ENCODE measurements around the gene MPPE1.
"Not testable (repeated sequence)": the region's sequence is repeated elsewhere in the genome, so short reads cannot be mapped to it uniquely, and the experiment has no call there.

MPPE1 gene

DNA sequence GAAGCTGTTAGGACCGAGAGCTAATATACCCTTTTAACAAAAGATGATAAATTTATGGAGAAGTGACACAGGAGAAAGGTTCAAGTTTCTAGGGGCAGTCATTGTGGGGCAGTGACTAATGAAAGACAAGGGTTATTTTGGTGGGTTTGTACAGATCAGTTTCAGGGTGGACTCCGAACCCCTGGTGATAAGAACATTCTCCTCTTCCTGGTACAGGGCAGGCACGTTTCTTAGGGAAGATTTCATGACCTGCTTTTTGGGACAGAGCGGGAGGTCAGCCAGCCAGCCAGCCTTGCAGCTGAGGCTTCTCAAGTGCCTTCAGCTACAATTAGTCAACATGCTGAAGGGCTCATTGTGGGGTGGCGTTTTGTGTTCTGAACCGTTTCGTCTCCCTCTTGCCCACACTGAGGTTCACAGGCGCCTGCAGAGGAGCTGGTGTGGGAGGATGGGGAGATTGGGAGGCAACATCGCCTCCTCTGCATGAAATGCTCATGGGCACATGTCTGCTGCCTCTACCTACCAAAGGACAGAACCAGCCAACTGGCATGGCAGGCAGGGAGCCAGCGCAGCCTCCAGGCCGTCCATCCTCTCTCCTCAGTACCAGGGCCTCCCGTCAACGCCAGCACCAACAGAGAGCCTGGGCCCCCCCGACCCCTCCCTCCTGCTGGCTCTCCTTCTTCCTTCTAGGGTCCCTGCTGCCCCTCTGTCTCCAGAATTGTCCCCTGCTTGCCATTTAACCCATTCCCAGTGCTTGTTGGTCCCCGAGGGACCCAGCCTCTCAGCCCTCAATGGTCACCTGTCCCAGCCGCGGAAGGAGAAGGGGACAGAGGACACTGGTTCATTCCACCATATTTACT is 47.3 kb downstream of the MPPE1 start:
- TF ChIP-seq, protein P1, sequence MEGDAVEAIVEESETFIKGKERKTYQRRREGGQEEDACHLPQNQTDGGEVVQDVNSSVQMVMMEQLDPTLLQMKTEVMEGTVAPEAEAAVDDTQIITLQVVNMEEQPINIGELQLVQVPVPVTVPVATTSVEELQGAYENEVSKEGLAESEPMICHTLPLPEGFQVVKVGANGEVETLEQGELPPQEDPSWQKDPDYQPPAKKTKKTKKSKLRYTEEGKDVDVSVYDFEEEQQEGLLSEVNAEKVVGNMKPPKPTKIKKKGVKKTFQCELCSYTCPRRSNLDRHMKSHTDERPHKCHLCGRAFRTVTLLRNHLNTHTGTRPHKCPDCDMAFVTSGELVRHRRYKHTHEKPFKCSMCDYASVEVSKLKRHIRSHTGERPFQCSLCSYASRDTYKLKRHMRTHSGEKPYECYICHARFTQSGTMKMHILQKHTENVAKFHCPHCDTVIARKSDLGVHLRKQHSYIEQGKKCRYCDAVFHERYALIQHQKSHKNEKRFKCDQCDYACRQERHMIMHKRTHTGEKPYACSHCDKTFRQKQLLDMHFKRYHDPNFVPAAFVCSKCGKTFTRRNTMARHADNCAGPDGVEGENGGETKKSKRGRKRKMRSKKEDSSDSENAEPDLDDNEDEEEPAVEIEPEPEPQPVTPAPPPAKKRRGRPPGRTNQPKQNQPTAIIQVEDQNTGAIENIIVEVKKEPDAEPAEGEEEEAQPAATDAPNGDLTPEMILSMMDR (IDR thresholded peaks at IDR 0.05; ENCODE audit: extremely low read depth, missing control alignments), result no peak
- no peak for DNase-seq (ENCODE audit: low spot score)

DNA sequence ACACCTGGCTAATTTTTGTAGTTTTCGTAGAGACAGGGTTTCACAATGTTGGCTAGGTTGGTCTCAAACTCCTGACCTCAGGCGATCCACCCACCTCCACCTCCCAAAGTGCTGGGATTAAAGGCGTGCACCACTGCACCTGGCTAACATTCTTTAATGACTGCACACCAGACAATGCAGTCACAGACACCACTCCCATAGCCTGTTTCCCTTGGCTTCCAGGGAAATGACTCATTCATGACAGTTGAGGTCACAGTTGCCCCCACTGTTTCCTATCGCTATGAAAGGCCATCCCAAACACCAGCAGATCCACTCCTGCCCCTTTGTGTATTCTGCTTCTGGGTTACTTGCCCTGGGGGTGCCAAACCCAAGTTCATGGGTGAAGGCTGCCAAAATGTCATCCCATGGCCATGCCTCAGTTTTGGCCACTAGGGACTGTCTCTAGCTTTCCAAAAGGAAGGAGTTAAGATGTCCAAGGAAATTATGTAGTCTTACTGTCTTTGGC is 48.2 kb downstream of the MPPE1 start:
- DNase-seq (ENCODE audit: low spot score), result no peak
- TF ChIP-seq, protein P1 (IDR thresholded peaks at IDR 0.05; ENCODE audit: extremely low read depth, missing control alignments), result no peak

DNA sequence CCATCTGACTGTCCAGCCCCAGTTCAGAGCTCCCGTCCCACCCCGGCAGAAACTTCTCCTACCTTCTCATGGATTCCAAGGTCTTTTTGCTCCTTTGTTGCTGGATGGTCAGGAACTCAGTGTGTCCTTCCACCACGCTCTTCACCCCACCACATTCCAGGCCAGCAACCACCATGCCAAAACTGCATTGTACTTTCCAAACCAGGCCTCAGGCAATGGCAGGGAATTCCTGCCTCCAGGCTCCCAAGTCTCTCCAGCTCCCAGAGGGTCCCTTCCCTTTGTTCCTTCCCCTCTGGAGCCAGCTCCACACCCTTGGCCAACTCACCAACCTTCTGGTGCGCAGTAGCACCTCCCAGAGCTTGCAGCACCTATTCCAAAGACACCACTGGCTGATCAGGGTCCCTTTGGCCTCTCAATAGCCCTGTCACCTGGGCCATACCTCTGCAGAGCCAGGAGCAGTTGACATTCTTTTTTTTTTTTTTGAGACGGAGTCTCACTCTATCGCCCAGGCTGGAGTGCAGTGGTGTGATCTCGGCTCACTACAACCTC is 48.8 kb downstream of the MPPE1 start:
- no peak for DNase-seq (ENCODE audit: low spot score)
- TF ChIP-seq, protein P1 (IDR thresholded peaks at IDR 0.05; ENCODE audit: extremely low read depth, missing control alignments), result no peak

DNA sequence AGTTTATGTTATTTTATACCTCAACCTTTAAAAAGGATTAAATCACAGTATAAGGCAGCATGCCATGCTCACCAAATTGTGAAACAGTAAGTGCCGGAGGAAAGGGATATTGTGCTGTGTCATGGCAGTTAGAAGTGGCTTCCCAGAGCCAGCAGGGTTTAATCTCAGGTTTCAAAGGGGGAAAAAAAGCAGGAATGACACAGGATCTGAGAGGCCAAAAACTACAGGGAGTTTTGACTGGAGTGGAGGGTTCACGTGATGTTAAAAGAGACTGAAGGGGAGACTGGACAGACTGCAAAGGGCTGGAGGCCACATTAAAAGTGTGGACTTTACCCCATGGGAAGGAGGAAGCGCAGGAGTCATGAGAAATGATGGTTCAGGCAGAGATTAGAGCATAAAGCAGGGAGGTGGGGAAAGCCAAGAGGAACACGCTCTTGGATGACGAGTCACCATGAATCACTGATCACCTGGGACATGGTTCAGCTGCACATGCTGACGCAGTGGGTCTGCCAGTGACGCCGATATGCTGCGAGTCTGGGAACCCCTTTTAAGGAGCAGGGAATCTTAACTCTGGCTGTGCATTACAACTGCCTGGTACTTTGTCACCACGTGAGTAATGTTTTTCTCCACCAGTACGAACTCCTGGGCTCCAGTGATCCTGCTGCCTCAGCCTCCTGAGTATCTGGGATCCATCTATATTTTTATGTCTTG is 50.8 kb downstream of the MPPE1 start:
- no peak for DNase-seq (ENCODE audit: low spot score)
- TF ChIP-seq, protein P1 (IDR thresholded peaks at IDR 0.05; ENCODE audit: extremely low read depth, missing control alignments), result no peak

DNA sequence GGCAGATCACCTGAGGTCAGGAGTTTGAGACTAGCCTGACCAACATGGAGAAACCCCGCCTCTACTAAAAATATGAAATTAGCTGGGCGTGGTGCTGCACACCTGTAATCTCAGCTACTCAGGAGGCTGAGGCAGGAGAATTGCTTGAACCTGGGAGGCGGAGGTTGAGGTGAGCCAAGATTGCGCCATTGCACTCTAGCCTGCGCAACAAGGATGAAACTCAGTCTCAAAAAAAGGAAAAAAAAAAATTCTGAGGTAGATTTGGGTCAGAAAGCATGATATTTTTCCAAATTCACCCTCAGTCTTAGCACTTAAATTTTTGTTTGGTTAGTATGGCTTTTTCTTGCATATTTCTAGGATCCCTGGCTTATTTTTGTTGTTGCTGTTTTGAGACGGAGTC is 53.6 kb downstream of the MPPE1 start:
- DNase-seq (ENCODE audit: low spot score), result not testable (repeated sequence)

DNA sequence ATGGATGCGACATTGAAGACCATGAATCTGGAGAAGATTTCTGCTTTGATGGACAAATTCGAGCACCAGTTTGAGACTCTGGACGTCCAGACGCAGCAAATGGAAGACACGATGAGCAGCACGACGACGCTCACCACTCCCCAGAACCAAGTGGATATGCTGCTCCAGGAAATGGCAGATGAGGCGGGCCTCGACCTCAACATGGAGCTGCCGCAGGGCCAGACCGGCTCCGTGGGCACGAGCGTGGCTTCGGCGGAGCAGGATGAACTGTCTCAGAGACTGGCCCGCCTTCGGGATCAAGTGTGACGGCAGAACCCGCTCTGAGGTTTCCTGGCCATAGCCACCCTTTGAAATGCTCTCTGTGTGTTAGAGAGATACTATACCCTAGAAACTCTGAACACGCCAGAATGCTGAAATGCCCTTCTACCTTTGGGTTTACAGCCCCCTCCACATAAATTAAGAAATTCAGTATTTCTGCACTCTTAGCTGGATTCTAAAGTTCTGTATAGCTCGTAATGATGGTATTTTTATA is 56.2 kb downstream of the MPPE1 start:
- peak; percentile 30 for DNase-seq (ENCODE audit: low spot score)
- TF ChIP-seq, protein P1 (IDR thresholded peaks at IDR 0.05; ENCODE audit: extremely low read depth, missing control alignments), result no peak

DNA sequence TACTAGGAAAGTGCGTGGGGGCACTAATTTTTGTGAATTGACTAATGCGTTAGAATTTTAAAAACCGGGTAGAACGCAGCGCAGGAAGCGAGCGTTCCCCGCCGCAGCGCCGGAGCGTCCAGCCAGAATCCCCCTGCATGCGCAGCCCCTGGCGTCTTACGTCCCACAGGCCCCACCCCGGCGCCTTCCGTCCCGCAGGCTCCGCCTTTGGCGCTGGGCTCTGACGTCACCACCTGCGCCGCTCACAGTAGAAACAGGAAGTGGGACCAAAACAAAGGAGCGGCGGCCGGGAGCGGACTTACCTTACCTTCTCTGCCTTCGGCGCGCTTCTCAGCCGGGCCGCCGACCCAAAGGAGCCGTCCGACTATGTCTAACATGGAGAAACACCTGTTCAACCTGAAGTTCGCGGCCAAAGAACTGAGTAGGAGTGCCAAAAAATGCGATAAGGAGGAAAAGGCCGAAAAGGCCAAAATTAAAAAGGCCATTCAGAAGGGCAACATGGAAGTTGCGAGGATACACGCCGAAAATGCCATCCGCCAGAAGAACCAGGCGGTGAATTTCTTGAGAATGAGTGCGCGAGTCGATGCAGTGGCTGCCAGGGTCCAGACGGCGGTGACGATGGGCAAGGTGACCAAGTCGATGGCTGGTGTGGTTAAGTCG is 56.8 kb downstream of the MPPE1 start, which contains the start of gene CHMP1B:
TSS of gene CHMP1B (plus strand) at position 268 of the 660 bp plus-strand sequence. CDS start at position 367, 99 bp downstream.
- TF ChIP-seq, protein P1 (IDR thresholded peaks at IDR 0.05; ENCODE audit: extremely low read depth, missing control alignments), result no peak

More for the DNA sequence above, 56.8 kb downstream of the MPPE1 start, which contains the start of gene CHMP1B:
- DNase-seq (ENCODE audit: low spot score), result peak; percentile 92

Measured in GM20000 (cell line).